Activated CD8-positive, alpha-beta memory T cell treated with anti-CD3 and anti-CD28 coated beads for 48 hours (primary cell): ENCODE data around the gene LMBR1.
"Not testable (repeated sequence)": the region's sequence is repeated elsewhere in the genome, so short reads cannot be mapped to it uniquely, and the experiment has no call there.

ENCODE experiments used
- DNase-seq, 3 experiments: peaks; one replicate each; pipeline ENCODE4 v3.0.0-alpha.2; 2020; ENCODE audit warnings: low read depth in 2 of 3, low spot score in 2 of 3

Gene LMBR1

DNA sequence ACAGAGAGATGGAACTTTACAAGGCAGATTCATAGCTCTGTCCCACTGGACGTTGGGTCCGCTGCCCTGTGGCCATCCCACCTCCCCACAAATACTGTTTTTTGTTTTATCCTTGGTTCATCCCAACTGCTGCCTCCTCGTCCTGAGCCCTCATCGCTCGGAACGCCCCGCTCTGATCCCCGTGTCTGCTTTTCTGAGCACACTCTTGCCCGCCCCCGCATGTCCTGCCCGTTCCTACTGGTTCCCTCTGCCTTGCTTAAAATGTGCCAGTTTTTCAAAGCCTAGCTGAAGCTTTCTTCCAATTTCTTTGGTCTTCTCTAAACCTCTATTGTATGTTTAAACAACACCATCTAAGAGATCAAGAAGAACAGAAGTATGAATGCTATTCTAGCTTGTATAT, 233.0 kb downstream of the LMBR1 start:
- no peak for DNase-seq

DNA sequence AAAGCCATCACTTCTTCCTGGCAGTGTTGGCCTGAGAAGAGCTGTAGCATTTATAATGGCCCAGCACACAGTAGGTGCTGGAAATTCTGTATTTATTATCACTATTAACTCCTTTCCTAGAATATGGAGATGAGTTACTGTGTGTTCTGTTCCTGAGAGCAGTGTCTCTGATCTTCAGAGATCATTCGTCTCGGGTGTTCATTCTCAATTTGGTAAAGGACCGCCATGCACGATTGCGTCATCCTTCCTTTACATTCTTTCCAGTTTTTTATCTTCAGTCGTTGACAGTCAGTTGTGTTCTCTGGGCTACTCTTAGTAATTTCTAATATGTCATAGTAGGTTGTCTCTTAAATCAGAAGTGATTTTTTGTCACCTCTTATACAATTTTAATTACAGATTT, 233.8 kb downstream of the LMBR1 start:
- no peak for DNase-seq

GRCh38 chr7:156657681-156658080, 235.3 kb downstream of the LMBR1 start:
- DNase-seq = no peak

DNA sequence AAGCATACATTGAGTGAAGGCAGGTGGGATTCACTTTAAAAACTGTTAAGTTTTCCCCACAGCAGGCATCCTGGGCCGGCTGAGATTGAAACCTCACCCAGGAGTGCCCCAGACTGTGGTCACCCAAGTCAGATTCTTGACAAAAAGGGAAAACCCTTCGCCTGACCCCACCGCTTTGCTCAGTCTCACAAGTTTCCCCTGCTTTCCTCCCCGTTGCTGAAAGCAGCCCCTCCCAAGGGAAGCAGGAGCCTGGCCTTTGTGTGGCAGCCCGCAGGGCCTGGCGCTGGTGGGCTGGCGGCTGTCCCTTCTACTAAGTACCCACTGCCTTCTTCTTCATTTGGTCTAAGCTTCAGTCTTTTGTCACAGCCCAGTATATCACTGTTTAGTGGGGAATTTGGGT, 236.4 kb downstream of the LMBR1 start:
- DNase-seq = no peak

DNA sequence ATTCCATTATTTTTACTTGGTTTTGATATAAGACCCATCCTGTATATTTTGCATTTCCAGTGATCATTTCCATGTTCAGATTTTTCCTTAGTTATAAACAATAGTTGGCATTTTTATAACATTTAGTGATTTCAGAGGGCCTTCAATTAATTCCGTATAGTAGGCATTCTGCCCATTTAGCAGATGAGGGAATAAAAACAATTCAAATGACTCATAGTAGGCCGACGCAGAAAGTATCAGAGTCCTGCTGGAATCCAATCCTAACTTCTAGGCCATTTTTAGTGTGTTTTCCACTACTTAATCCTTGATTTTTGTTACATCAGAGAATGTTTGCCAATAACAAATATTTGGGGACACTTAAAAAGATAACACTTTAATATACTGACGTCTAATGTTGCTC, 237.0 kb downstream of the LMBR1 start:
- no peak for DNase-seq

- no peak for DNase-seq
These were observed 237.7 kb downstream of the LMBR1 start for GRCh38 chr7:156655251-156655650.

- DNase-seq = no peak
These were observed 238.3 kb downstream of the LMBR1 start for GRCh38 chr7:156654511-156655234.

DNA sequence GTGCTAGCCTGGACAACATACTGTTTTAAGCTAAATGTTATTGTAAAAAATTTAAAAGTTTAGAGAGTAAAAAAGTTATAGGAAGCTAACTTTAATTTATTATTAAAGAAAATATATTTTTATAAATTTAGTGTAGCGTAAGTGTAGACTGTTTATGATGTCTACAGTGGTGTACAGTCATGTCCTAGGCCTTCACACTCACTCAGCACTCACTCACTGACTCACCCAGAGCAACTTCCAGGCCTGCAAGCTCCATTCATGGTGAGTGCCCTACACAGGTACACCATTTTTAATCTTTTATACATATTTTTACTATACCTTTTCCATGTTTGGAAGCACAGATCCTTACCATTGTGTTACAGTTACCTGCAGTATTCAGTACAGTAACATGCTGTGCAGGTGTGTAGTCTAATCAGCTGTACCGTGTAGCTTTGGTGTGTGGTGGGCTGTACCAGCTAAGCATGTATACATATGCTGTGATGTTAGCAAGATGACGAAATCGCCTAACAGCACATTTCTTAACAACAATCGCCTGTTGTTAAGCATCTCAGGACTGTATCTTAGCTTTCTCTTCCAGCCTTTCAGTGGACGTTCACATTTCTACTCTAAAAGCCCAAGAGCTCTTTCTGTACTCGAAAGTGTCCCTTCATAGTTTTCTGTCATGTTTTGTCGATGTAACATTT, 240.0 kb downstream of the LMBR1 start:
- DNase-seq = no peak

DNA sequence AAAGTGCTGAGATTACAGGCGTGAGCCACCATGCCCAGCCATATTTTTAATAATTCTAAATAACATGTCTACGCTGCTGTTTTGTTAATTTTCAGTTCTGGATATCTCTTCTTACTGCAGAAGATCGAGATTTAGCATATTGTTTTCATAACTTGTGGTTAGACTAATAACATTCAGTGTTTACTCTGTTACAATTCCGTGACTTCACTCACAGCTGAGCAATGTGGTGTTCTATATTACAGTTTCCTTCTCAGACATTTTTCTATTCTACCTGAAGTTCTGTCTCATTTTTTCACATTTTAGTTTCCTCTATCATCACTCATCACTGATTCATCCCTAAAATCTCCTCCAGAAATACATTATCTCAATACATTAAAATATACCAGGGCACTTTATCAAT, 241.5 kb downstream of the LMBR1 start:
- DNase-seq = no peak

- no peak for DNase-seq
These were observed 242.9 kb downstream of the LMBR1 start for GRCh38 chr7:156650042-156650441.

DNA sequence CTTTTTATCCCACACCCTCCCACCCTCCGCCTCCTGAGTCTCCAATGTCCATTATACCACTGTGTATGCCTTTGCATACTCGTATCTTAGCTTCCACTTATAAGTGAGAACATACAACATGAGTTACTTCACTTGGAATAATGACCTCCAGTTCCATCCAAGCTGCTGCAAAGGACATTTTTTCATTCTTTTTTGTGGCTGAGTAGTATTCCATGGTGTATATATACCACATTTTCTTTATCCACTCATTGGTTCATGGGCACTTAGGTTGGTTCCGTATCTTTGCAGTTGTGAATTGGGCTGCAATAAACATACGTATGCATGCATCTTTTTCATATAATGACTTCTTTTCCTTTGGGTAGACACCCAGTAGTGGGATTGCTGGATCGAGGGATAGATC, 245.7 kb downstream of the LMBR1 start:
- not testable (repeated sequence) for DNase-seq

DNA sequence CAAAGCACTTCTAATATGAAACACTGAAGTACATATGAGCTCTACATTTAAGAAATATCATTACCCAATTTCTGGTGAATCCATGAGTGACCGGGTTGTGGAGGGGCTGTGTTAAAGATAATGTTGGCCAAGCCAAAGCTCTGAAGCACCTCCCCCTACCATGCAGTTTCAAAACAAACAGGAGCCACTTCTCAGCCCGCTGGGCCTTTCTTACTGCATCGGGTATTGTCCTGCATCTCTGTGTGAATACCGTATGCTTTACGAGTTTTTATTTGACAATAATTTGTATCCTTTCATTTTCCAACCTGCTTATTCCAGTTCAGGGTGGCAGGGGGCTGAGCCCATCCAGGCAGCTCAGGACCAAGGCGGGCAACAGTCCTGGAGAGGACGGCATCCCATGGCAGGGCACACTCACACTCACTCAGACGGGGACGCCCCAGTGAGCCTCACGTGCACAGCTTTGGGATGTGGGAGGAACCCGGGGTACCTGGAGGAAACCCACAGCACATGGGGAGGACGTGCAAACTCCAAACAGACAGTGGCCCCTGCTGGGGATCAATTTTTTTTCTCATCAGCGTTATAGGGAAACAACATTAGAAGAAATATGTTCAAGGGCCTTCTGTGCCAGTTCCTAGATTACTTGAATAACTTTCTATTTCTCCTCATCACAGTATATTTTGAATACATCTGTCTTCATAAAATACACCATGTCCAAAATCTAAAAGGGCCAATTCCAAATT, 250.5 kb downstream of the LMBR1 start:
- no peak for DNase-seq

DNA sequence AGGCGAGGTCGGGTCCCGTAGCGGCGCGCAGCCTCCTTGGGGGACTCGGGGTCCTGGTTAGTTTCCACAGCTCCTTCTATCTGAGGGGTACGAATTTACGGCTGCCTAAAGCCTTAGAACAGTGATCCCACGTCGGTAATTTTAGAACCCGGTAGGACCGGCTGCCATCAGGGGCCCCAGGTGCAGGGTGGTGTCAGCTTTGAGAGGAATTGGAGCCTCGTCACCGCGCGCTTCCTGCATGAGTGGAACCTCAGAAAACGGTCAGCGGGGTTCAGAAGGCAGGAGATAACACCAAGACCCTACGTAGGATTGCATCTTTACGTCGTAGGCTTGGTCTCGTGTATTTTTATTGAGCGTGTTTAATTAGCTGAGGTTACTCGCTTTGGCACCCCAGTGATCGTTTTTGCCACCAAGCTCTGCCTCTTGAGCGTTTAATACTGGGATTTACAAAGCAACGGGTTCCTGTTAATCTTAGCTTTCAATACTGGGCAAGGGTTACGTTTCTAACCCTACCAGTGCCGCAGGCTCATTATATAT, 252.0 kb downstream of the LMBR1 start:
- DNase-seq = no peak

- DNase-seq = peak; percentile 97 to 100 (median 98)
These were observed 252.6 kb downstream of the LMBR1 start, which contains the start of gene RNF32 for GRCh38 chr7:156640257-156640948. Gene RNF32 (plus strand): TSS chr7:156640774. CDS start chr7:156643878, 3,104 bp downstream.

DNA sequence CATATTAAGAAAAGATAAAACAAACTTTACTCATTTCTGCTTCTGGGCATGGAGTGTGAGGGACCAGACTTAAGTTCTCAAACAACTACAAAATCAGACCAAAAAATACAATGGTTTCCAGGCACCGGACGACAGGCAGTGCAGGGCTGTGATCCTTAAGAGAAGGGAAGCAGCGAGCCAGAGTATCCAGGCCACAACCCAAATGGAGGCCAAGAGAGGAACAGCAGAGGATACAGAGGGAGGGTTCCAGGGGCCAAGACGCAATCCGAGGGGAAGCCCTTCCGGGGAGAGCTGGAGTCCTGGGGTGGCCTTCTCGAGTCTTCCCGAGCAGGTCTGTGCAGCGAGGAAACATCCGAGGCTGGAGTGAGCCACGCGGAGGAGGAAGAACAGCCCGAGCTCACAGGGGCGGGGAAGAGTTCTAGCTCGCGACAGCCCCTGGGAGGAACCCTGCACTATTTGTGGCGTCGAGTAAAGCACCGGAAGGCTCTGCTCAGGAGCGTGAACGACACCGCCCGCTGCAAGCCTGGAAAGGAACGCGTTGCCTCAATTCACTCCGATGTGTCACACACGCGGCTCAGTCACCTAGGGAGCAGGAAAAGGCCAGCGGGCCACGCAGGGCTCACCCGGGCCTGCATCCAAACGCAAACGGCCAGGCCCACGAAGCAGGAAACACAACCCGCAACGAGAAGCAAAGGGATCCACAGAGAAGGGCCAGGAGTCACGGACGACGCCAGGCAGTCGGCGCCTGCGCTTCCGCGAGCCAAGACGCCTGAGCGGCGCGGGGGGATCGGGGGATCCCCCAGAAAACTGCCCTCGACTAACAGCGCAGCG, 253.3 kb downstream of the LMBR1 start:
- no peak for DNase-seq

- no peak for DNase-seq
These were observed 254.4 kb downstream of the LMBR1 start for GRCh38 chr7:156638443-156639077.

DNA sequence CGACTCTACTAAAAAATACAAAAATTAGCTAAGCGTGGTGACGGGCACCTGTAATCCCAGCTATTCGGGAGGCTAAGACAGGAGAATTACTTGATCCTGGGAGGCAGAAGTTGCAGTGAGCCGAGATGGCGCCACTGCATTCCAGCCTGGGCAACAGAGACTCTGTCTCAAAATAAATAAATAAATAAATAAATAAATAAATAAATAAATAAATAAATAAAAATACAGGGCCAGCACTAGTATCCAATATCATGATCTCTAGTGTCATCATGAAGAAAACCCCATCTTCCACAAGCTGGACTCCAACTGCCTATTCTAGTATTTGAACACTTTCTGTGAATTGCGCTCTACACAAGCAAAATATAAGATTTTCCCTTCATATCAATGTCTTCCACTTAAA, 255.9 kb downstream of the LMBR1 start:
- DNase-seq = not testable (repeated sequence)

- DNase-seq = no peak
These were observed 257.2 kb downstream of the LMBR1 start for GRCh38 chr7:156635529-156636385.

GRCh38 chr7:156634117-156634516, 258.9 kb downstream of the LMBR1 start:
- DNase-seq = no peak
